ENCODE measurements around the gene BRD9. TPM values are rescaled to one million over a fixed set of nuclear protein-coding genes. Genes with fewer than 3 reads are reported as not detected.
"Not testable (repeated sequence)": the region's sequence is repeated elsewhere in the genome, so short reads cannot be mapped to it uniquely, and the experiment has no call there.

Gene BRD9
- total RNA-seq, 1 donor from 2014 or later = 43.7 TPM

- not testable (repeated sequence) for H3K36me3 ChIP-seq (ENCODE audit: insufficient read depth, low read length); H3K4me1 ChIP-seq (ENCODE audit: insufficient read depth, low read length); FAIRE-seq; H4K20me1 ChIP-seq (ENCODE audit: insufficient read depth, low read length); H3K27ac Mint-ChIP-seq (ENCODE audit: unreplicated experiment); H2AFZ ChIP-seq (ENCODE audit: low read depth, low read length); H3K27ac ChIP-seq (ENCODE audit: low read depth, low read length); H3K4me3 Mint-ChIP-seq (ENCODE audit: unreplicated experiment); H3K79me2 ChIP-seq (ENCODE audit: insufficient read depth, low read length); H3K4me3 ChIP-seq (ENCODE audit: insufficient read depth, low read depth, low read length); H3K9me3 ChIP-seq (ENCODE audit: insufficient read depth, low read depth, low read length); H3K4me2 ChIP-seq (ENCODE audit: low read length); H3K9ac ChIP-seq (ENCODE audit: low read length); H3K4me1 Mint-ChIP-seq (ENCODE audit: low read depth, unreplicated experiment); DNase-seq (ENCODE audit: low read depth); H3K9me3 Mint-ChIP-seq (ENCODE audit: unreplicated experiment); H3K27me3 ChIP-seq (ENCODE audit: insufficient read depth, low read length)
- Mint-ChIP-seq H3K36me3 (ENCODE audit: low read depth, unreplicated experiment) (peaks cover 17% of the 10 kb centered on the region), H3K27me3 (ENCODE audit: low read depth, unreplicated experiment) (peaks cover 13% of the 10 kb centered on the region)
Observed at GRCh38 chr5:841531-842401, 50.8 kb downstream of the BRD9 start.

GRCh38 chr5:840974-841435, 51.6 kb downstream of the BRD9 start:
- H2AFZ ChIP-seq (ENCODE audit: low read depth, low read length); DNase-seq (ENCODE audit: low read depth); H3K4me3 ChIP-seq (ENCODE audit: insufficient read depth, low read depth, low read length): not testable (repeated sequence)

GRCh38 chr5:840118-840973, 52.3 kb downstream of the BRD9 start:
- DNase-seq (ENCODE audit: low read depth); H3K4me1 Mint-ChIP-seq (ENCODE audit: low read depth, unreplicated experiment); H3K36me3 ChIP-seq (ENCODE audit: insufficient read depth, low read length); H3K27me3 ChIP-seq (ENCODE audit: insufficient read depth, low read length); H3K9me3 ChIP-seq (ENCODE audit: insufficient read depth, low read depth, low read length); H3K27me3 Mint-ChIP-seq (ENCODE audit: low read depth, unreplicated experiment); H4K20me1 ChIP-seq (ENCODE audit: insufficient read depth, low read length); H3K4me3 Mint-ChIP-seq (ENCODE audit: unreplicated experiment); H3K27ac Mint-ChIP-seq (ENCODE audit: unreplicated experiment); H3K4me1 ChIP-seq (ENCODE audit: insufficient read depth, low read length); H3K27ac ChIP-seq (ENCODE audit: low read depth, low read length); H3K9ac ChIP-seq (ENCODE audit: low read length); FAIRE-seq; H3K9me3 Mint-ChIP-seq (ENCODE audit: unreplicated experiment); H3K4me3 ChIP-seq (ENCODE audit: insufficient read depth, low read depth, low read length); H2AFZ ChIP-seq (ENCODE audit: low read depth, low read length); H3K4me2 ChIP-seq (ENCODE audit: low read length); H3K79me2 ChIP-seq (ENCODE audit: insufficient read depth, low read length): not testable (repeated sequence)
- H3K36me3 Mint-ChIP-seq (ENCODE audit: low read depth, unreplicated experiment) = peaks cover 20% of the 10 kb centered on the region

More at GRCh38 chr5:840974-841435, 51.6 kb downstream of the BRD9 start:
- H3K27ac ChIP-seq (ENCODE audit: low read depth, low read length); H3K9me3 ChIP-seq (ENCODE audit: insufficient read depth, low read depth, low read length); H3K27me3 ChIP-seq (ENCODE audit: insufficient read depth, low read length); H3K9ac ChIP-seq (ENCODE audit: low read length); H4K20me1 ChIP-seq (ENCODE audit: insufficient read depth, low read length); H3K79me2 ChIP-seq (ENCODE audit: insufficient read depth, low read length); H3K4me1 Mint-ChIP-seq (ENCODE audit: low read depth, unreplicated experiment); H3K36me3 ChIP-seq (ENCODE audit: insufficient read depth, low read length); H3K4me3 Mint-ChIP-seq (ENCODE audit: unreplicated experiment); FAIRE-seq; H3K4me1 ChIP-seq (ENCODE audit: insufficient read depth, low read length); H3K9me3 Mint-ChIP-seq (ENCODE audit: unreplicated experiment); H3K27ac Mint-ChIP-seq (ENCODE audit: unreplicated experiment); H3K27me3 Mint-ChIP-seq (ENCODE audit: low read depth, unreplicated experiment); H3K4me2 ChIP-seq (ENCODE audit: low read length): not testable (repeated sequence)
- peaks cover 20% of the 10 kb centered on the region for H3K36me3 Mint-ChIP-seq (ENCODE audit: low read depth, unreplicated experiment)

GRCh38 chr5:838431-838851, 54.2 kb downstream of the BRD9 start:
- not testable (repeated sequence) for H3K4me1 Mint-ChIP-seq (ENCODE audit: low read depth, unreplicated experiment); H3K27ac ChIP-seq (ENCODE audit: low read depth, low read length); H2AFZ ChIP-seq (ENCODE audit: low read depth, low read length); H3K9me3 ChIP-seq (ENCODE audit: insufficient read depth, low read depth, low read length); H4K20me1 ChIP-seq (ENCODE audit: insufficient read depth, low read length); DNase-seq (ENCODE audit: low read depth); H3K79me2 ChIP-seq (ENCODE audit: insufficient read depth, low read length); H3K27me3 ChIP-seq (ENCODE audit: insufficient read depth, low read length); H3K9me3 Mint-ChIP-seq (ENCODE audit: unreplicated experiment); H3K36me3 ChIP-seq (ENCODE audit: insufficient read depth, low read length); H3K9ac ChIP-seq (ENCODE audit: low read length); H3K4me1 ChIP-seq (ENCODE audit: insufficient read depth, low read length); H3K4me3 Mint-ChIP-seq (ENCODE audit: unreplicated experiment); H3K27ac Mint-ChIP-seq (ENCODE audit: unreplicated experiment); H3K4me3 ChIP-seq (ENCODE audit: insufficient read depth, low read depth, low read length); H3K4me2 ChIP-seq (ENCODE audit: low read length); FAIRE-seq; H3K27me3 Mint-ChIP-seq (ENCODE audit: low read depth, unreplicated experiment)
- peaks cover 17% of the 10 kb centered on the region for H3K36me3 Mint-ChIP-seq (ENCODE audit: low read depth, unreplicated experiment)

DNA sequence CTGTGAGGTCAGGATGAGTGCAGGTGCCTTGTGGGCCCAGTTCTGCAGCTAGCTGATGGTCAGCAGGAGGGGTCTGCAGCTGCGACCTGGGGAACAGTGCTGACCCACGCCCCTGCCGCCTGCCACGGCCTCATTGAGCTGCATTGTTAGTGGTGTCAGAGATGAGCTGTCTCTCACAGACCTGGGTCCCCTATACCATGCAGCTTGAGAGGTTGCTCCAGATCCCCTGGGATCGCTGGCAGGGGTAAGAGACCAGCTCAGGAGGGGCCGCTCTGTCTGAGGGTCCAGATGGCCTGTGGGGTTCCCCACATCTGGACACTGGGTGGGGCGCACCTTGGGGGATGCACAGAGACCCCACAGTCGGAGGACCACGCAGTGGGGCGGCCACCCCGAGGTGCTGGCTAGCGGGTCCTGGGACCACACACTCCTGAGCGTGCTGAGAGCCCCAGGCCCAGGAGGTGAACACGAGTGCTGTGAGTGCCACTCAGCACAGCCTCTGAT, 54.9 kb downstream of the BRD9 start:
- not testable (repeated sequence) for H3K27me3 ChIP-seq (ENCODE audit: insufficient read depth, low read length); FAIRE-seq; H3K4me3 ChIP-seq (ENCODE audit: insufficient read depth, low read depth, low read length); H3K27ac Mint-ChIP-seq (ENCODE audit: unreplicated experiment); H4K20me1 ChIP-seq (ENCODE audit: insufficient read depth, low read length); H3K9ac ChIP-seq (ENCODE audit: low read length); H3K4me2 ChIP-seq (ENCODE audit: low read length); H3K4me1 Mint-ChIP-seq (ENCODE audit: low read depth, unreplicated experiment); H3K27ac ChIP-seq (ENCODE audit: low read depth, low read length); H3K79me2 ChIP-seq (ENCODE audit: insufficient read depth, low read length); H3K4me1 ChIP-seq (ENCODE audit: insufficient read depth, low read length); H3K36me3 ChIP-seq (ENCODE audit: insufficient read depth, low read length); H2AFZ ChIP-seq (ENCODE audit: low read depth, low read length); H3K9me3 ChIP-seq (ENCODE audit: insufficient read depth, low read depth, low read length); H3K27me3 Mint-ChIP-seq (ENCODE audit: low read depth, unreplicated experiment); H3K4me3 Mint-ChIP-seq (ENCODE audit: unreplicated experiment); DNase-seq (ENCODE audit: low read depth); H3K9me3 Mint-ChIP-seq (ENCODE audit: unreplicated experiment)
- peaks cover 15% of the 10 kb centered on the region for H3K36me3 Mint-ChIP-seq (ENCODE audit: low read depth, unreplicated experiment)

Data from astrocyte (in vitro differentiated cells and primary cell).